ENCODE data around the gene DAB2IP.

Gene DAB2IP

GRCh38 chr9:121735065-121735792 lies 83.8 kb downstream of the DAB2IP start:
- Histone ChIP-seq H3K27ac (ENCODE audit: poor library complexity, severe bottlenecking) (peak overlapping the region; percentile 65), H3K9me3 (ENCODE audit: severe bottlenecking) (no peaks in the 10 kb centered on the region), H3K27me3 (ENCODE audit: insufficient read depth, poor library complexity, severe bottlenecking) (no peaks in the 10 kb centered on the region), H3K36me3 (ENCODE audit: low read depth) (no peaks in the 10 kb centered on the region; the same call in 1 of the 2 replicates), H3K4me1 (ENCODE audit: insufficient read depth, poor library complexity, severe bottlenecking) (peaks cover 32% of the 10 kb centered on the region), H3K4me3 (ENCODE audit: severe bottlenecking) (no peak overlapping the region)
- DNase-seq (ENCODE audit: low spot score) (no peak), ATAC-seq (ENCODE audit: low read depth) (peak; percentile 58)
- TF ChIP-seq CTCF (IDR thresholded peaks at IDR 0.05; ENCODE audit: poor library complexity, severe bottlenecking): peak; percentile 53

- H3K4me1 ChIP-seq (ENCODE audit: insufficient read depth, poor library complexity, severe bottlenecking): peaks cover 34% of the 10 kb centered on the region
- peak overlapping the region; percentile 18 for H3K4me3 ChIP-seq (ENCODE audit: severe bottlenecking)
- DNase-seq (ENCODE audit: low spot score) (no peak), ATAC-seq (ENCODE audit: low read depth) (peak; percentile 48)
- H3K27me3 ChIP-seq (ENCODE audit: insufficient read depth, poor library complexity, severe bottlenecking): no peaks in the 10 kb centered on the region
- no peaks in the 10 kb centered on the region for H3K9me3 ChIP-seq (ENCODE audit: severe bottlenecking)
- no peak for TF ChIP-seq CTCF (IDR thresholded peaks at IDR 0.05; ENCODE audit: poor library complexity, severe bottlenecking)
- no peaks in the 10 kb centered on the region; the same call in 1 of the 2 replicates for H3K36me3 ChIP-seq (ENCODE audit: low read depth)
- H3K27ac ChIP-seq (ENCODE audit: poor library complexity, severe bottlenecking): peak overlapping the region; percentile 65
Observed at GRCh38 chr9:121735793-121736770, 84.6 kb downstream of the DAB2IP start.

DNA sequence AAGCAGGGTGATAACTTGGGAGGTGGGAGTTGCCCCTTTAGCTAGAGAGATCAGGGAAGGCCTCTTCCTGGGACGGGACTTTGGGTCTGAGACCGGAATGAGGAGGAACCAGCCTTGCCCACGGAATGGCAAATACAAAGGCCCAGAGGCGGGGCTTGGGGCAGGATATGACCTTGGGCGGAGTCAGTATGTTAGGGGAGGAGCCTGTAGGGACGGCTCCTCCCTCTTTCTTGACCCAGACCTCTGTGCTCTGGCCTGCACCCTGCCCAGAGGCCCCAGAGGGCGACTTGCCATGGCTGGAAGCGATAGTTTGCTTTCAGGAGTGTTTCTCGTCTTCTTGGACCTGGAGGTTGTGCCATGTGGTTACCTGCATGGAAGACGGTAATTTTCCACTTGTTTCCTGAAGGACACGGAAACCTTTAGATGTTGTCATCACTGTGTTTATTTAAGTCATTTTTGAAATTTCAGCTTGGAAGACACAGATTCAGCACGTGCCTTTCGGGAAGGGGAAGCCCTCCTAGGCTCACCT lies 85.6 kb downstream of the DAB2IP start:
- Histone ChIP-seq H3K4me1 (ENCODE audit: insufficient read depth, poor library complexity, severe bottlenecking) (peaks cover 42% of the 10 kb centered on the region), H3K27ac (ENCODE audit: poor library complexity, severe bottlenecking) (peak overlapping the region; percentile 65), H3K9me3 (ENCODE audit: severe bottlenecking) (no peaks in the 10 kb centered on the region), H3K36me3 (ENCODE audit: low read depth) (no peaks in the 10 kb centered on the region; the same call in 1 of the 2 replicates), H3K4me3 (ENCODE audit: severe bottlenecking) (no peak overlapping the region), H3K27me3 (ENCODE audit: insufficient read depth, poor library complexity, severe bottlenecking) (no peaks in the 10 kb centered on the region)
- TF ChIP-seq CTCF (IDR thresholded peaks at IDR 0.05; ENCODE audit: poor library complexity, severe bottlenecking): no peak
- ATAC-seq (ENCODE audit: low read depth) (peak; percentile 18; the same call in 1 of the 3 replicates), DNase-seq (ENCODE audit: low spot score) (no peak)

DNA sequence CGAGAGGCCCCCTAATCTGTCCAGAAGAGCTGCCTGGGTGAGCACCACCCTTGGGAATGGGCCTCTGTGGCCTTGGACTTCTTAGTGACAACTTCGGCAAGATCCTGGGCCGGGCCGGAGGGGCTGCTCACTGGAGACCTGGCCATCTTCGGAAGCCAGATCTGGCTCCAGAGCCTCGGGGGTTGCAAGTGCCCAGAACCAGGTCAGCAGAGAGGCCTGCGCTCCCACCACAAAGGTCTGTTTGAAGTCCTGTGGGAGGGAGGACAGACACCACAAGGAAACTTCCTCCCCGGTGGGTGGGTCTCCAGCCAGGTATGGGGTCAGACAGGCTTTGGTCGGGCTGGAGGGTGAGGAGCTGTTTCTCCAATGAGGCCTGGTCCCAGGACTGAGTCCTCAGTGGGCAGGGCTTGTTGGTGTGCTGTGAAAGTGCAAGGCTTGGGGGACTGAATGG lies 86.1 kb downstream of the DAB2IP start:
- DNase-seq (ENCODE audit: low spot score): no peak
- no peak for TF ChIP-seq CTCF (IDR thresholded peaks at IDR 0.05; ENCODE audit: poor library complexity, severe bottlenecking)
- H3K4me3 ChIP-seq (ENCODE audit: severe bottlenecking): no peak overlapping the region
- no peaks in the 10 kb centered on the region; the same call in 1 of the 2 replicates for H3K36me3 ChIP-seq (ENCODE audit: low read depth)
- no peaks in the 10 kb centered on the region for H3K9me3 ChIP-seq (ENCODE audit: severe bottlenecking)
- H3K27me3 ChIP-seq (ENCODE audit: insufficient read depth, poor library complexity, severe bottlenecking): no peaks in the 10 kb centered on the region
- peak overlapping the region; percentile 65 for H3K27ac ChIP-seq (ENCODE audit: poor library complexity, severe bottlenecking)
- no peak for ATAC-seq (ENCODE audit: low read depth)
- peaks cover 43% of the 10 kb centered on the region for H3K4me1 ChIP-seq (ENCODE audit: insufficient read depth, poor library complexity, severe bottlenecking)
